Mucosa of gallbladder (tissue), 1 donor: ENCODE results near the gene CNOT10. TPM values are rescaled to one million over a fixed set of nuclear protein-coding genes. Genes with fewer than 3 reads are reported as not detected.

ENCODE experiments used
- DNase-seq: peaks from one replicate; pipeline ENCODE4 v3.0.0-alpha.2; 2020; ENCODE audit warnings: low spot score
- total RNA-seq: library from RNA; stranded (reverse); gene quantifications from one replicate; pipeline ENCODE4 v1.2.1, GENCODE V29; 2021
- donor health status: DM: no; HTN: no; CAD: no.

CNOT10 gene
- total RNA-seq, 1 donor from 2014 or later, result 21.3 TPM

DNA sequence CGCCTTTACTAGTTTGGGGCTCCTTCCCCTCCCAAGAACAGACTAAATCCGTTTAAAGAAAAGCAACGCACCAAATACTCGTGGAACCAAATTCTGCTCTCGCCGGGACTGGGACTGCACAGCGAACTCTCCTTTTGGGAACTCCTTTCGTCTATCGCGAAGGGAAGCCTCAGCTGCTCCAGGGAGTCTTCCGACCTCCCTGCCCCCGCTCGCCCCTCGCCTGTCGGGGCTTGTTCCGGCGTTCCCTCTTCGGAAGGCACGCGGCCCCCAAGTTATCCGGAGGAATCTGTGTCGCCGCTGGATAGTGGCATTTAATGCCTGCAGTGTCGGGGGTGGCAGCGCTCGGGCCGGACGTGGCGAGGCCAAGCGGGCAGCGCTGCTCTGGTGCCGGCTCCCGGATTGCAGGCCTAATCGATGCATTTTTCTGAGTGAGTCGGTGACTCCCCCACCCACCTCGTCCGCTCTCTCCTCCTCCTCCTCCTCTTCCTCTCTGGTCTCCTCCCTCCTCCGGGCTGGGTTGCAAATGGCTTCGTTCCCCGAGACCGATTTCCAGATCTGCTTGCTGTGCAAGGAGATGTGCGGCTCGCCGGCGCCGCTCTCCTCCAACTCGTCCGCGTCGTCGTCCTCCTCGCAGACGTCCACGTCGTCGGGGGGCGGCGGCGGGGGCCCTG lies 132.7 kb downstream of the CNOT10 start, which contains the start of gene TRIM71:
Gene TRIM71, plus strand, starts transcription at position 440 of the 671 bp plus-strand sequence. Its CDS starts 84 bp downstream, at position 524.
- no peak for DNase-seq

DNA sequence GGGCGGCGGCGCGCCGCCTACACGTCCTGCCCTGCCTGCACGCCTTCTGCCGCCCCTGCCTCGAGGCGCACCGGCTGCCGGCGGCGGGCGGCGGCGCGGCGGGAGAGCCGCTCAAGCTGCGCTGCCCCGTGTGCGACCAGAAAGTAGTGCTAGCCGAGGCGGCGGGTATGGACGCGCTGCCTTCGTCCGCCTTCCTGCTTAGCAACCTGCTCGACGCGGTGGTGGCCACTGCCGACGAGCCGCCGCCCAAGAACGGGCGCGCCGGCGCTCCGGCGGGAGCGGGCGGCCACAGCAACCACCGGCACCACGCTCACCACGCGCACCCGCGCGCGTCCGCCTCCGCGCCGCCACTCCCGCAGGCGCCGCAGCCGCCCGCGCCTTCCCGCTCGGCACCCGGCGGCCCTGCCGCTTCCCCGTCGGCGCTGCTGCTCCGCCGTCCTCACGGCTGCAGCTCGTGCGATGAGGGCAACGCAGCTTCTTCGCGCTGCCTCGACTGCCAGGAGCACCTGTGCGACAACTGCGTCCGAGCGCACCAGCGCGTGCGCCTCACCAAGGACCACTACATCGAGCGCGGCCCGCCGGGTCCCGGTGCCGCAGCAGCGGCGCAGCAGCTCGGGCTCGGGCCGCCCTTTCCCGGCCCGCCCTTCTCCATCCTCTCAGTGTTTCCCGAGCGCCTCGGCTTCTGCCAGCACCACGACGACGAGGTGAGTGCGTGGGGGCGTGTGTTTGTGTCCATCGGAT lies 133.4 kb downstream of the CNOT10 start:
- DNase-seq, result no peak

GRCh38 chr3:32818970-32819511 lies 134.1 kb downstream of the CNOT10 start:
- DNase-seq, result no peak

GRCh38 chr3:32819551-32820348 lies 134.8 kb downstream of the CNOT10 start:
- no peak for DNase-seq

DNA sequence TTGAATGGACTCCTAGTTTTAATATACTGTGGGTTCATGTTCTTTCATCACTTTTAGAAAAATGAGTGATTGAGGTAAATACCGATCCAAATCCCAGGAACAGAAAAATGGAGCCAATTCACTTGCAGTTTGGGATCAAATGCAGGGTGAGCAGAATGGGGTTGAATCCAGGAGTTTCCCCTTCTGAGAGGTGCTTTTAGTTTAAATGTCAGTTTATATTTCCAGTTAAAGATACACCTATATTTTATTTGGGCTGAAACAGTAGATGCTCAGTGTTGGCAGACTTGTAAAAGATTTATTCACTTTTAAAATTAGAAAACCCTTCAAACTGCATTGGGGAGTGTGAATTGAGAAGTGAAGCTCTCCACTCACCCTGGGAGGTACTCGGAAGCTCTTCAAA lies 135.4 kb downstream of the CNOT10 start:
- DNase-seq, result no peak

- DNase-seq, result no peak
Observed at GRCh38 chr3:32820971-32821685, 136.1 kb downstream of the CNOT10 start.

- DNase-seq, result no peak
Observed at GRCh38 chr3:32821686-32822296, 136.8 kb downstream of the CNOT10 start.

DNA sequence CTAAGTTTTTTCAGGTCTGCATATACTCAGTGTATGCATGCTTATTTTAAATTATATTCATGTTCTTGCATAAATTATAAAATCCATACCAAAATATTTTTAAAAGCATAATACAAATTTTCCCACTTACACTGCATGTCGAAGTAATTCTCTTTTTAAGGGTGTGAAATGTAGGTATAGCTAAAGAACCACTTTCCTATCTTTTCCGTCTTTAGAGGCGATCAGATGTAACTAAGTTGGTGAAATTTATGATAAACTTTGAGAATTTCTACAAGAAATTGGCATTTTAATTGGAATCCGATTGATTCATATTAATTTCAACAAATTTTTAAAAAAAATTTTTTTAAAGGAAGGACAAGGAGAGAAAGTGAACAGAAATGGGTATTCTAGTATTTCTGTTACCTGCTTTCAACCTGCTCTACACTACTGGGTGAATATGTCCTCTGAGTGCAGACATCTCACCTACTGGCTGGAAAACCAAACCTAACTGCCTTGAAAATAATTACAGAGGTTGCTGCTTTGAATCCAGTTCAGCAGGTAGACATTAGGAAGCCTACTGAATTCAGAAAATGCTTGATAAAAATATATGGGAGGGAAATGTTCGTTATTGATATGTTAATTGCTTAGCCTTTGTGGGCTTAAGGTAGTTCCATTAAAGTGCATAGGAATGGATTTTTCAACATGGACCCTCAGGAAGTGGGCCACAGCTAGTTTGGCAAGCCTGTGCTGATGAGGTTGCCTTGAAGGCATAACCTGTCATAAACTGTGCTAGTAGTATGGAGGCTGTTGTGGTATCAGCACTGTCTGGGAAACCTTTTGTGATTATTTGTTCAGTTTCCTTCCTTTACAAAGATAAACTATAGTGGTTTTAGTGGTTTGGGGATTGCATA lies 137.9 kb downstream of the CNOT10 start:
- no peak for DNase-seq

Other genes starting within 250 kb of the CNOT10 start
- 56.3 TPM for gene CMTM6, start 182.3 kb upstream of the CNOT10 start, total RNA-seq
- gene DYNC1LI1, start 114.3 kb upstream of the CNOT10 start, total RNA-seq, result 25.1 TPM
- gene TRIM71, start 132.8 kb downstream of the CNOT10 start, total RNA-seq, result 0.37 TPM